HG02981 (cell line): ENCODE data around the gene FXYD4.

Experiments
- ATAC-seq: cut with Tn5 transposase; IDR thresholded peaks from one replicate; pipeline ENCODE4 v1.9.1; 2021; ENCODE audit warnings: mild to moderate bottlenecking, moderate library complexity; ENCODE audit not compliant: unreplicated experiment

Gene FXYD4

DNA sequence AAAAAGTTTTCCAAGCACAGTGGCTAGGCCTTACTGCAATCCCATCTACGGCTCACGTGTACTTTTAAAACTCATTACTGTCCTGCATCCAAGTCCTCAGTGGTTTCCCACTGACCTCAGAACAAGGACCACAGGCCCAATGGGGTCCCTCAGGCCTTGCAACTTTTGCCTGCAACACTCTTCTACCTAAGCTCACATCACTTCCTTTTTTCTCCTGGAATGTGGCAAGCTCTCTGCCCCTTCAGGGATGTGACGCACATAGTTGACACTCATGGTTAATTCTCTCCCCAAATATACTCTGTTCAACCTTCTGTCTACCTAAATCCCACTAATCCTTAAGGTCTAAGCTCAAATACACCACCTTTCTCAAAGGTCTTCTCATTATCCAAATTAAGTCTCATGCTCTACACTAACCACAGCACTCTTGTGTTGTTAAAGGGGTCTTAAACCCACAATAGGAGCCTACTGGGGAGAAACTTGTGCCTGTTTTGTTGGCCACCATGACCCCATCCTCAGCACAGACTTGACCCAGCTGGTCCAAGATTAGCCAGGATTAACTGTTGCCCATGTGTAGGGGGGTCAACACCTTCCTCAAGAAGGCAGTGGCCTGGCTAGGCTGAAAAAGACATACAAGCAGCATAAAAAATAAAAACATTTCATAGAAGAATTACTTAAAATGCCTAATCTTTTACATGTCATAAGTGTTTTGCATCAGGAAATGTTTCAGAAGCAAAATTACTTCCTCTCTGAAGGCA, 22.3 kb downstream of the FXYD4 start:
- no peak for ATAC-seq

DNA sequence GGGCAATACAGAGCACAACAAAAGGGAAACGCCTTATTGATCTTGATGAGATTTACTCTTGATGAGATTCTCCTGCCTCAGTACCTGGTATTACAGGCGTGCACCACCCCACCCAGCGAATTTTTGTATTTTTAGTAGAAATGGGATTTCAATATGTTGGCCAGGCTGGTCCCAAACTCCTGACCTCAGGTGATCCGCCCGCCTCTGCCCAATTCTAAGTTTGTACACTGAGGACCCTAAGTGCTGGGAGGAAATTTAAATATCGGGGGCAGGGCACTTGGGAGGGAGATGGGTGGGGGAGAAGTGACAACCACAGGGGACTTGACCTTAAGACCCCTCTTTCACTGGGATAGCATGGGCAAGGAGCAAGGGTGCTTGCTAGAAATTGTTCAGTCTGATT, 23.4 kb downstream of the FXYD4 start:
- ATAC-seq: no peak

DNA sequence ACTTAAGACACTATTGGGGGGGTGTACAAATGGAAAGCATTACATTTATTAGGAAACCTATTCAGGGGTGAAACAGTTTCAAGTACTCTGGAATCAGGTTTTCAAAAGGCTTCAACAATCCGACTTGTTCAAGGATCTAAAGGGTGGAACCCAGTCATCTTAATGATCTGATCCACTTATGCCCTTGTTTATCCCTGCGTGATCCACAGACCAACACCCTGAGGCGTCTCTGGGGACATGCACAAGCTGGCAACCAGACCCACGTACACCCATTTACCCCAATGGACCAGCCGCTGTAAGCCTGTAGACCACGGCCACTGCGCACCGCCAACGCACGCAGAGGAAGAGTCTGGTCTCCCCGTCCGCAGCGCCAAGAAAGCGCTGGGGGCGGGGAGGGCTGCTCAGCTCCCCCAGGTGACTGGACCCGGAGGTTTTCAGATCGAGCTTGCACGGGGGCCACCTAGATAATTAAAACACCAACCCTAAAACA, 24.2 kb downstream of the FXYD4 start:
- no peak for ATAC-seq

DNA sequence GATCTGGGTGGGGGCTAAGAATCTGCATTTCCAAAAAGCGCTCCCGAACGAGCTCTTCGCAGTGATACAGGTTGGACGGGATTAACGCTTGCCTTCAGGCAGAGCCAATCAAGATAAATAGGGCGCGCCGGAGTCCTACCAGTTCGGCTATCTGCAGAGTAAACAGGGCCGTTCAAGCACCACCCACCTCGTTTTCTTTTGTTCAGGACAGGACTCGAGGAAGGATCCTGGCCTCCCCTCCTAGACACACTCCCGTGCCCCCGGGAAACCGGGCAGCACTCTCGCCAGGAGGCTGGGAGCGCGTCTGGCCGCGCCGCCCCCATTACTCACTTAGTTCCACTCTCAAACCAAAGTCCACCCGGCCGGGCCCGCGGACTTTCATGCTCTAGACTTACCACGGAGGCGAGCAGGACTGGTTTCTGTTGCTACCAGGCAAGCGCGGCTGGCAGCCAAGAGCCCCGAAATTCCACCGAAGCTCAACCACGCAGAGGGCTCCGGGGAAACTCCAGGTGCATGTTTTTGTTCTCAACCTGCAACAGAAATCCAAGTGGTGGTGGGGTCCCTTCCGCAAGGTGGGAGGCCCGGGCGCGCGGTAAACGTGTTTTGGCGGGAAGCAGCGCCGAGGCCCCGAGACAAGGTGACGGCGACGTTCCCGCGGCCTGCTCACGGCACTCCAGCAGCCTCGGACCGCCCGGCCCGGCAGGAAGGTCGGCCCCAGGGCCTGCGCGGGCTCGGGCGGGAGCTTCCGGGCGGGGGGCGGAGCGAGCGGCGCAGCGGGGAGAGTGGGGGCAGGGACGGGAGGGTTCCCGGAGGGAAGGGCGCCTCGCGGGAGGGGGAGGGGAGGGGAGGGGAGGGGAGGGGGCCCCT, 24.9 kb downstream of the FXYD4 start:
- peak; percentile 45 for ATAC-seq

DNA sequence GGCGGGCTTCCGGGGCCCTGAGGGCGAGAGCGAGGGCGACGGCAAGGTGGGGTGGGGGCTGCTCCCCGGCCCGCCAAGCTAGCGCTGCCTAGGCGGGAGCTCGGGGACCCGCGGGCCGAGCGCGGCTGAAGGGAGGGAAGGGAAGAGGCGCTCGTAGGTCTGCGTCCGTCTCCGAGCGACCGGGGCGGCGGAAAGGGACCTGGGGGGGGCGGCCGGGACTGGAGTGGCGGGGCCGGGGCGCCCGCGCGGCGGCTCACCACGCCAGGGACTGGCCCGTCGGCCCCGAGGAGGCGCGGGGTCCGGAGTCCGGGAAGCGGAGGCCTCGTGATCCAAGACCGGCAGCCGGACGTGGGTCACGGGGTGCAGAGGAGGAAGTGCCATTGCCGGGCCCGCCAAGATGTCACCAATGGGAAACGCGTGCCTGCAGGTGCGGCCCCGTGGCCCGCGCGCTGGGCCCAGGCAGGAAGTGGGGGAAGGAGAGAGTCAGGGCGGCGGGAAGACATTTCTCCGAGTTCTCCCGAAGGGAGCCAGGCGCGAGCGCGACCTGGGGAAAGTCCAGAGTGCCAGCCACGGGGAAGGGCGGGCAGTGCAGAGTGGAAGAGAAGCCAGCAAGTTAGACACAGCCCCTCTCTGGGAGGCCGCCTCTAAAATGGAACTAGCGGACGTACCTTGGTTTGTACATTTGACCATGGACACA, 25.6 kb downstream of the FXYD4 start:
- ATAC-seq: peak; percentile 82

DNA sequence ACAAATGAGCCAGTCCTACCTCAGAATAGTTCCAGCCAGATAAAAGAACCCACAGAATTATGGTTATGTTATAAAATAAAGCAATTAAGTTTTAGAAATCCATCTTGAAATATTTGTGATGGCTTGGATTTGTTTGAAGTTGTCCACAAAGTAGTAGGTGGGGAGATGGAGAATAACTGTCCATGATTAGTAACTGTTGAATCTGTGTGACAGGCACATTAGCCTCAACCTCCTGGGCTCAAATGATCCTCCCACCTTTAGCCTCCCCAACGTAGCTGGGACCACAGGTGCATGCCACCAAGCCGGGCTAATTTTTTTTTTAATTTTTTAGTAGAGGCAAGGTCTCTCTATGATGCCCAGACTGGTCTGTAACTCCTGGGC, 27.5 kb downstream of the FXYD4 start:
- no peak for ATAC-seq

DNA sequence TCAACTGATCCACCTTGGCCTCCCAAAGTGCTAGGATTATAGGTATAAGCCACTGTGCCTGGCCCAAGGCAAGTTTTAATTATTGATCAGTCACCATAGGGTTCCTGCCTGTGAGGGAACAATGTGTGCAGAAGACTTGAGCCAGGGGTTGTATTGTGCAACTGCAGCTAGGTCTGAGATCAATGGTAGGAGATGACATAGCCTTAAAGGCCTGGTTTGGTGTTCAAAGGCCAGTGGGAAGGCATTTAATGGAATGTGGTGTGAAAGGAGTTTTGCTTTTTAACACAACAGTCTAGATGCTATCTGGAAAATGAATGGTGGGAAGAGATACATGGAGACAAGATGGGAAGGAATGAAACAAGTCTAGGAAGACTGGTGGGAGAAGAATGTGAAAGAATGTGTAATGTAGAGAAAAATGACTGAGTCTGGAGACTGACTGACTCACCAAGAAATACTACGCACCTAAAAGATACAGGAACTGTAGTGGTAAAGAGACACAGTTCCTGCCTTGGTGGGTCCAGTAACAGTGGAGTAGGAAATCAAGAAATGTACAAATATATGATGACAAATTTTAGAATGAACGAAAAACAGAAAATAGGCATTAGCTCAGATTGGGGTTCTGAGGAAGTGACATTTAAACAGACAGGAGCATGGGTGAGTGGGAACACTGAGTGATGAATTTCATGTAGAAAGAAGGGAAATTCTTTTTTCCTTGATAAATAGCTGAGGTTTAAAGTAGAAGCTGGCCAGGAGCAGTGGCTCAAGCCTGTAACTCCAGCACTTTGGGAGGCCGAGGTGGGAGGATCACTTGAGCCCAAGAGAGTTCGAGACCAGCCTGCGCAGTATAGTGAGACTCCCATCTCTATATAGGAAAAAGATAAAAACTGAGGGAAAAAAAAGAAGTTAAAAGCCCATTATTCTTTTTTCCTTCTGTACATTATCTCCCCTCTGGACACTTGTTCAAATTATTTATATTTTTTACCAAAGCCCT, 28.2 kb downstream of the FXYD4 start:
- no peak for ATAC-seq

DNA sequence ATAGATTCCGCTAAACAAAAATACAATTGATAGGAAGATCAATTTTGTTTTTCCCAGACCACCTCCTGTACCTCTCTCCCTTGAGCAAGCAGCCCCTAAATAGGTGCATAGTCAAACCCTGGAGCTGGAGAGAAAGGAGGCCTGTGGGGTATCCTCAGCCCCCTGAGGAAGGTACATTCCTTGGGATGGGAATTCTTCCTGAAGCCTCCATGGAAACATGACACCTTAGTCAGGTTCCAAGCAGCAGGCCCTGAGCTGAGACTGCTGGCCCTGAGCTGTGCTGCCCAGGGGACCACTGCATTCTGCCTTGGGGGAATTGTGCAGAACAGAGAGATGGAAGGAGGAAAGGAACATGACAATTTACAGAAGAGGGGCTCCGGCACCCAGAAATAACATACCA, 30.2 kb downstream of the FXYD4 start:
- no peak for ATAC-seq

DNA sequence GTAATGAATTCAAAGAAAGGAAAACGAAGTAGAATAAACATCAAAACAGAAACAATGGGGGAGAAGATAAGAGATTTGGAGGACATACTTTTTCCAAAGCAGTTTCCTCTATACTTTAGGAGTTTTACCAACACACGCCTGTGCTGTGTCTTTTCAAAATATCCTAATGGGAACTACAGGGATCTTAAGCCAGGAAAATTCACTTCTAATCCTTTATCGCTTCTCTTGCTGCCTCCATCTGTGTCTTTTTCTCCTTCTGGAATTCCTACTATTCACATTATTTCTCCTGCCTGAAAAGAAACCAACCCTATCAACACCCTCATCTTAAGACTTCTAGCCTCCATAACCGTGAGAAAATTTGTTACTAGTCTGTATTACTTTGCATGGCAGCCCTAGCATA, 30.7 kb downstream of the FXYD4 start:
- no peak for ATAC-seq

DNA sequence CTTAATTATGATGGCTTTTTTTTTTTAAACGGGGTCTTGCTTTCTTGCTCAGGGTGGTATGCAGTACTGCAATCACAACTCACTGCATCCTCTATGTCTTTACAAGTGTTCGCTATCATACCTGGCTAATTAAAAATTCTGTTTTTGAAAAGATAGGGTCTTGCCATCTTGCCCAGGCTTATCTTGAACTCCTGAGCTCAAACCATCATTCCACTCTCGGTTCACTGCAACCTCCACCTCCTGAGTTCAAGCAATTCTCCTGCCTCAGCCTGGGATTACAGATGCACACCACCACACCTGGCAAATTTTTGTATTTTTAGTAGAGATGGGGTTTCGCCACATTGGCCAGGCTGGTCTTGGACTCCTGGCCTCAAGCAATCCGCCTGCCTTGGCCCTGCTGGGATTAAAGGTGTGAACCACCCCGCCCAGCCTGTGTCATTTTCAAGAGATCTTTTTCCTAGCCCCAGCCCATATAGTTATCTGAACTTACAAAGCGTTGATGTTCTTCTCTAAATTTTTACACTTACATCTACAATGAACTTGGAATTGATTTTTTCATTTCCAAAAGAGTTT, 31.5 kb downstream of the FXYD4 start:
- ATAC-seq: no peak

DNA sequence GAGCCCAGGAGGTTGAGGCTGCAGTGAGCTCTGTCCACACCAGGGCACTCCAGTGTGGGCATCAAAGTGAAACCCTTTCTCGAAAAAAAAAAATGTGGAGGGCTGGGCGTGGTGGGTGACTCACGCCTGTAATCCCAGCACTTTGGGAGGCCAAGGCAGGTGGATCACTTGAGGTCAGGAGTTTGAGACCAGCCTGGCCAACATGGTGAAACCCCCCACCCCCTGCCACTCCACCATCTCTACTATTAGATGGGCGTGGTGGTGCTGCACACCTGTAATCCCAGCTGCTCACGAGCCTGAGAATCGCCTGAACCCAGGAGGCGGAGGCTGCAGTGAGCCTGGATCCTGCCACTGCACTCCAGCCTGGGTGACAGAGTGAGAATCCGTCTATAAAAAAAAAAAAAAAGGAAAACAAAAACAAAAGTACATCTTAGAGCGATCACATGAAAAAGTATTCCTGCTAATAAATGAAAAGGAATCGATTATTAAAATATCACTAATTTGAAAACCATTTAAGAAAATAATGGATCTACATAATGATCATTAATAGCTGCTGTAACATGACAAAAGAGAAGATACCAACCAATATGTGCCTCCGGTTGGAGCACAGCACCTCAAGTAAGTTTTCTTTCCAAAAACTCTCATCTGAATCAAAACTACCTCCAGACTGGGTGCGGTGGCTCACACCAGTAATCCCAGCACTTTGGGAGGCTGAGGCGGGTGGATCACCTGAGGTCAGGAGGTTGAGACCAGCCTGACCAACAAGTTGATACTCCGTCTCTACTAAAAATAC, 32.7 kb downstream of the FXYD4 start:
- ATAC-seq: no peak

DNA sequence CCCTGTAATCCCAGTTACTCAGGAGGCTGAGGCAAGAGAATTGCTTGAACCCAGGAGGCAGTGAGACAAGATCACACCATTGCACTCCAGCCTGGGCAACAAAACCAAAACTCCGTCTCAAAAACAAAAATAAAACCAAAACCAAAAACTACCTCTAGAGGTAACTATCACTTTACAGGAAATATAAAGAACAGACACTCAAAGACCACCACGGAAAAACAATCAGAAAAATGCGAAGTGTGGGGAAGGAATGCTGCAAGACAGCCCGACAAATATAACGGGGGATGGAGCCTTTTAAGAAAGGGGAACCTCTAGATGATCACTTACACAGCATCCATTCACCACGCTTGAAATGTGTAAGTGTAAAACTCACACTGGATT, 33.3 kb downstream of the FXYD4 start:
- no peak for ATAC-seq

DNA sequence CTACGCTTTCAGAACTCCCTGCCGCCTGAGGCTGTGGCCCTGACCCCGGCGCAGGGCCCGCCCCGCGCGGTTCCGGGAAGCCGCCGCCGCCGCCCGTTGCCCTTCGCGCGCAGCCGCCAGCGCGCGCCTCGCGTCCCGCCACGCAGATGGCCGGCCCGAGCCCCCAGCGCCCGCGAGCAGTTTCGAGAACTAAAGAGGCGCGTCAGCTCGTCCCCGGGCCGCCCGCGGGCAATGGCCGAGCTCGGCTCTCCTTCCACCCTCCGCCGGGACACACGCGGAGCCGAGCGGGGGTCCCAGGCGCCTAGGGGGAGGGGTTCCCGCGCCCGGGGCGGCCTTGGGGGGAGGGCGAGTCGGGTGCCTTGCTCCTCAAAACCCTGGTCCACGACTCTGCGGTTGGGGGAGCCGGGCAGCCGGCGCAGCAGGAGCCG, 35.7 kb downstream of the FXYD4 start:
- ATAC-seq: peak; percentile 11

DNA sequence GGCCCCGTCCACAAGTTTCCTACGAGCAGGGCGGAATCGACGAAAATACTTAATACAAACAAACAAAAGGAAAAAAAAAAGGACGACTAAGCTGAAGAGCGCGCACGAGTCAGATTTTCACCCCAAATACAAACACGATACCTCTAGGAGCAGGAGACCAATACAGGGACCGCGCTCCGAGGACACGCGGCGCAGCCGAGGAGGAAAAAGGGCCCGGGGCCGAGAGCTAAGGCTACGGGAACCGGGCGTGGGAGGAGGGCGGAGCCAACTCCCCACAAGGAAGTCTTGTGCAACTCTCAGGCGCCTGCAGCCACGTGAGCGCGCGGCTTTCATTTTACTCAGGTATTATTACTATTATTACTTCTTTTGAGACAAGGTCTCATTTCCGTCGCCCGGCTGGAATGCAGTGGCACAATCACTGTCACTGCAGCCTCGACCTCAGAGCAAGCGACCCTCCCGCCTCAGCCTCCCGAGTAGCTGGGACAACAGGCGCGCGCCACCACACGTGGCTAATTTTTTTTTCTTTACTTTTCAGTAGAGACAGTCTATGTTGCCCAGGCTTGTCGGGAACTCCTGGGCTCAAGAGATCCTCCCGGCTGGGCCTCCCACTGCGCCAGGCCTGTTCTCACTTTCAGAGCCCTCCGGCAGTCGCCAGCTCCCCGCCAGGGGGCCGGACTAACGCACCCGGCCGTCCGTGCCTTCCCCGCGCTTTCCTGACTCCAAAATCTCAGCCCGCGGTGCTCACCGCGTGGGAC, 36.3 kb downstream of the FXYD4 start:
- ATAC-seq: peak; percentile 40

DNA sequence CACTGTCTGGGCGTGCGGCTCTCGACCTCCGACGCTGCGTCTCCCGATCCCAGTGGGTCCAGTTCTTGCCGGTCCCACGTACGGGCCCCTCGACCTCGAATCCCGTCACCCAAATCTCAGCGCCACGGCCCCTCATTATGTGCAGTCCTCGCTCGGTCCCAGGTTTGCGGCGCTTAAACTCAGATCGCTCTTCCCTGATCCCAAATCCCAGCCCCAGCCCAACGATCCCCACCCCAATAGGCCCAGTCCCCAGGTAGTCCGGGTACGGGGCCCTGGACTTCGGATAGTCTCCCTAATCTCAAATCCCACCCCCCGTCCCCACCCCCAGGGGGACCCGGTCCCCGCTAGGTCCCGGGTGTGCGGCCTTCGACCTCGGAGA, 36.9 kb downstream of the FXYD4 start:
- no peak for ATAC-seq

DNA sequence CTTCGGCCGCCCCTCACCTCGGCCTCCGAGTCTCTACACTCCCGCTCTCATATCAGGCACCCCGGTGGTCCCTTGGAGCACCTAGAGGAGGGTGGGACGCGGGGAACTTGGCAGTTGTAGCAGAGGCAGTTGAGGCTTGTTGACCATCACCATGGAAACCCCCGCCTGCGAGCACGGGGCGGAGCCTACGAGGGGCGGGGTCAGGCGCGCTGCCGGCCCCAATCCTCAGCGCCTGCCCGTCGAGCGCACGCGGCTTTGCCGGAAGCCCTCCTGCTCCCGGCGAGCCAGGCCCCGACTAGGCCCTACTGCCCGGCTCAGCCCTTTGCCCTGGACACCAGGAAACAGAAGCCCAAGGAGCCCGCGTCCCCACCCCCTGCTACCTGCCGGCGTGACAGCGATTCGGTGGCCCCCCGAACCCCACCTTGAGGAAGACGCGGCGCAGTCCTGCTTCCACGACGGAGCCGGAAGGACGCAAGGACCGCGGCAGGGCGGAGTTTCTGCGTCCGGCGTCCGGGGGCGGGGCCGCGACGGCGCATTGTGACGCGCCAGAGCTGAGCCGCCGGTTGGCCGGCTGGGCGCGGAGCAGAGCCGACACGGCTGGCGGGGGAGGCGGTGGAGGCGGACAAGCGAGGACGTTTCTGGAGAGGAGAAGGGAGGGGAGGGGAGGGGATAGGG, 37.4 kb downstream of the FXYD4 start, which contains the start of gene HNRNPF:
Gene HNRNPF, minus strand, starts transcription at position 477 of the 675 bp plus-strand sequence. CDS start 21,302 bp downstream, outside the sequence.
- peak; percentile 67 for ATAC-seq

DNA sequence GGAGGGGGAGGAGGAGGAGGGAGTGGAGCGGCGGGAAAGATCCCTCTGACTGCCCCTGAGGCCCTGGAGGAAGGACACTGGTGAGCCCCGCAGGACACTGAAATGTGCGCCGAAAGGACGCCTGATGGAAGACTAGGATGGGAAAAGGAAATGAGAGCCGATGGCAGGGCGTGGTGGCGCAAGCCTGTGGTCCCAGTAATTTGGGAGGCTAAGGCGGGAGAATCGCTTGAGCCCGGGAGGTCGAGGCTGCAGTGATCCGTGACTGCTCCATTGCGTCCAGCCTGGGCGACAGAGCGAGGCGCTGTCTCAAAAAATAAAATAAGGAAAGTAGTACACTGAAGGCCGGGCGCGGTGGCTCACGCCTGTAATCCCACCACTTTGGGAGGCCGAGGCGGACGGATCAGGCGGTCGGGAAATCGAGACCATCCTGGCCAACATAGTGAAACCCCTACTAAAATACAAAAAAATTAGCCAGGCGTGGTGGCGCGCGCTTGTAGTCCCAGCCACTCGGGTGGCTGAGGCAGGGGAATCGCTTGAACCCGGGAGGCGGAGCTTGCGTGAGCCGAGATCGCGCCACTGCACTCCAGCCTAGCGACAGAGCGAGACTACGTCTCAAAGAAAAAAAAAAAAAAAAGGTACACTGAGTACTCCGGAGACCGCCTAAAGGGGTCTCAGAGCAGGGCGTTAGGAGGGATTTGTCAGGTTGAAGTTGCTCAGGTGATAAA, 38.1 kb downstream of the FXYD4 start:
- no peak for ATAC-seq
